Measurements from ENCODE around the gene TRPM3. TPM values are rescaled to one million over a fixed set of nuclear protein-coding genes. Genes with fewer than 3 reads are reported as not detected.

Gene TRPM3
- total and polyA plus RNA-seq, 2 of the 13 experiments (the other 11 are each of a cell fraction or from before 2014, with no cell fraction given): not detected

DNA sequence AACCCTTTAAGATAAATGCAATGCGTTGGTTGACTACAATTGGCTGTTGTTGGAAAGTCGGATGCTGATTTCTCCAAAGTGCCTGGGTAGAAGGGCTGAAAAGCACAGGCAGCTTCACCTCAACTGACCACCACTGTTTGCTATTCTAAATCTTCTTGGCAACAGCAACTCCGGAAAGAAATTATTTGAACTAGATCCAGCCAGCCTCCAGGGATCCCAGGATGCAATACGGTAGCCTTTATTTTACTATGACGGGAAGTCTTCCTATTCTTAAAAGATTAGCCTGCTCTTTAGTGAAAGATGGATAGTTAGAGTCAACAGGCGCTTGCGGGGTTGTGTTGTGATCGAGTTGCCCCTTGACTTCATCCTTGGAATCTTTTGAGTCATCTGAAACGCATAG is 628.4 kb downstream of the TRPM3 start:
- BruUV-seq (replicated peaks): no TSS peak
- Histone ChIP-seq H4K20me1 (ENCODE audit: insufficient read depth, low read length) (no peaks in the 10 kb centered on the region), H3K27me3 (ENCODE audit: control insufficient read depth in 1 of 2, insufficient read depth in 2 of 2, low read length in 2 of 2) (peaks cover 1 to 5% of the 10 kb centered on the region in 2 experiments; a peak in 3 of 5 replicates), H3K4me1 (ENCODE audit: insufficient read depth, low read length) (no peaks in the 10 kb centered on the region), H2AFZ (ENCODE audit: low read length) (no peak overlapping the region), H3K9me3 (ENCODE audit: low read length) (no peaks in the 10 kb centered on the region), H3K79me2 (ENCODE audit: insufficient read depth, low read length) (no peaks in the 10 kb centered on the region), H3K9ac (ENCODE audit: insufficient read depth, low read depth, low read length) (no peak overlapping the region), H3K4me2 (ENCODE audit: low read depth, low read length) (no peak overlapping the region), H3K36me3 (replicated peaks in 1 of 2; ENCODE audit: control insufficient read depth in 1 of 2, insufficient read depth in 2 of 2, low read length in 2 of 2) (no peaks in the 10 kb centered on the region), H3K4me3 (replicated peaks in 1 of 3; ENCODE audit: insufficient read depth in 1 of 3, low read depth in 2 of 3, low read length in 3 of 3) (no peak overlapping the region), H3K27ac (ENCODE audit: extremely low read length, insufficient read depth, low read length) (no peak overlapping the region)
- in situ Hi-C loops (cut with HindIII; ENCODE audit: extremely low pct_ligation_motif_present, low pct_unique_long_range_greater_than_20kb): no loop called here
- POLR2A ChIA-PET: no interaction called here
- CTCF ChIA-PET (ENCODE audit: low intra/inter-chr PET ratio, low total read pairs): no interaction called here
- no peak for ATAC-seq
- WGBS (ENCODE audit: low lambda C conversion rate): 43% methylated on average over 9 of the region's 9 CpGs
- DNase-seq (ENCODE audit: low spot score): no peak
- no peak for FAIRE-seq
- intact Hi-C loops (cut with micrococcal nuclease; ENCODE audit: unreplicated experiment): no loop called here
- no peak for TF ChIP-seq MAFK (conservative IDR thresholded peaks at IDR 0.05 in 1 of 2, IDR thresholded peaks at IDR 0.05 in 1 of 2; ENCODE audit: low read length in 2 of 2)
- TF ChIP-seq SMAD1 (CRISPR knock-in tag; IDR thresholded peaks at IDR 0.05; ENCODE audit: borderline replicate concordance, low read depth): no peak
- no peak for TF ChIP-seq ZBTB8A (CRISPR knock-in tag; IDR thresholded peaks at IDR 0.05; ENCODE audit: borderline replicate concordance, low read depth)
- no peak for TF ChIP-seq KMT2B (CRISPR knock-in tag; IDR thresholded peaks at IDR 0.05)
- no peak for TF ChIP-seq ZNF317 (CRISPR knock-in tag; IDR thresholded peaks at IDR 0.05)
- TF ChIP-seq IRX3 (CRISPR knock-in tag; IDR thresholded peaks at IDR 0.05; ENCODE audit: borderline replicate concordance, low read depth): no peak
- TF ChIP-seq, protein P1, sequence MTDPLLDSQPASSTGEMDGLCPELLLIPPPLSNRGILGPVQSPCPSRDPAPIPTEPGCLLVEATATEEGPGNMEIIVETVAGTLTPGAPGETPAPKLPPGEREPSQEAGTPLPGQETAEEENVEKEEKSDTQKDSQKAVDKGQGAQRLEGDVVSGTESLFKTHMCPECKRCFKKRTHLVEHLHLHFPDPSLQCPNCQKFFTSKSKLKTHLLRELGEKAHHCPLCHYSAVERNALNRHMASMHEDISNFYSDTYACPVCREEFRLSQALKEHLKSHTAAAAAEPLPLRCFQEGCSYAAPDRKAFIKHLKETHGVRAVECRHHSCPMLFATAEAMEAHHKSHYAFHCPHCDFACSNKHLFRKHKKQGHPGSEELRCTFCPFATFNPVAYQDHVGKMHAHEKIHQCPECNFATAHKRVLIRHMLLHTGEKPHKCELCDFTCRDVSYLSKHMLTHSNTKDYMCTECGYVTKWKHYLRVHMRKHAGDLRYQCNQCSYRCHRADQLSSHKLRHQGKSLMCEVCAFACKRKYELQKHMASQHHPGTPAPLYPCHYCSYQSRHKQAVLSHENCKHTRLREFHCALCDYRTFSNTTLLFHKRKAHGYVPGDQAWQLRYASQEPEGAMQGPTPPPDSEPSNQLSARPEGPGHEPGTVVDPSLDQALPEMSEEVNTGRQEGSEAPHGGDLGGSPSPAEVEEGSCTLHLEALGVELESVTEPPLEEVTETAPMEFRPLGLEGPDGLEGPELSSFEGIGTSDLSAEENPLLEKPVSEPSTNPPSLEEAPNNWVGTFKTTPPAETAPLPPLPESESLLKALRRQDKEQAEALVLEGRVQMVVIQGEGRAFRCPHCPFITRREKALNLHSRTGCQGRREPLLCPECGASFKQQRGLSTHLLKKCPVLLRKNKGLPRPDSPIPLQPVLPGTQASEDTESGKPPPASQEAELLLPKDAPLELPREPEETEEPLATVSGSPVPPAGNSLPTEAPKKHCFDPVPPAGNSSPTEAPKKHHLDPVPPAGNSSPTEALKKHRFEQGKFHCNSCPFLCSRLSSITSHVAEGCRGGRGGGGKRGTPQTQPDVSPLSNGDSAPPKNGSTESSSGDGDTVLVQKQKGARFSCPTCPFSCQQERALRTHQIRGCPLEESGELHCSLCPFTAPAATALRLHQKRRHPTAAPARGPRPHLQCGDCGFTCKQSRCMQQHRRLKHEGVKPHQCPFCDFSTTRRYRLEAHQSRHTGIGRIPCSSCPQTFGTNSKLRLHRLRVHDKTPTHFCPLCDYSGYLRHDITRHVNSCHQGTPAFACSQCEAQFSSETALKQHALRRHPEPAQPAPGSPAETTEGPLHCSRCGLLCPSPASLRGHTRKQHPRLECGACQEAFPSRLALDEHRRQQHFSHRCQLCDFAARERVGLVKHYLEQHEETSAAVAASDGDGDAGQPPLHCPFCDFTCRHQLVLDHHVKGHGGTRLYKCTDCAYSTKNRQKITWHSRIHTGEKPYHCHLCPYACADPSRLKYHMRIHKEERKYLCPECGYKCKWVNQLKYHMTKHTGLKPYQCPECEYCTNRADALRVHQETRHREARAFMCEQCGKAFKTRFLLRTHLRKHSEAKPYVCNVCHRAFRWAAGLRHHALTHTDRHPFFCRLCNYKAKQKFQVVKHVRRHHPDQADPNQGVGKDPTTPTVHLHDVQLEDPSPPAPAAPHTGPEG (CRISPR knock-in tag; IDR thresholded peaks at IDR 0.05): no peak
- TF ChIP-seq ZKSCAN8 (CRISPR knock-in tag; IDR thresholded peaks at IDR 0.05; ENCODE audit: borderline replicate concordance): no peak
- TF ChIP-seq, protein P2, sequence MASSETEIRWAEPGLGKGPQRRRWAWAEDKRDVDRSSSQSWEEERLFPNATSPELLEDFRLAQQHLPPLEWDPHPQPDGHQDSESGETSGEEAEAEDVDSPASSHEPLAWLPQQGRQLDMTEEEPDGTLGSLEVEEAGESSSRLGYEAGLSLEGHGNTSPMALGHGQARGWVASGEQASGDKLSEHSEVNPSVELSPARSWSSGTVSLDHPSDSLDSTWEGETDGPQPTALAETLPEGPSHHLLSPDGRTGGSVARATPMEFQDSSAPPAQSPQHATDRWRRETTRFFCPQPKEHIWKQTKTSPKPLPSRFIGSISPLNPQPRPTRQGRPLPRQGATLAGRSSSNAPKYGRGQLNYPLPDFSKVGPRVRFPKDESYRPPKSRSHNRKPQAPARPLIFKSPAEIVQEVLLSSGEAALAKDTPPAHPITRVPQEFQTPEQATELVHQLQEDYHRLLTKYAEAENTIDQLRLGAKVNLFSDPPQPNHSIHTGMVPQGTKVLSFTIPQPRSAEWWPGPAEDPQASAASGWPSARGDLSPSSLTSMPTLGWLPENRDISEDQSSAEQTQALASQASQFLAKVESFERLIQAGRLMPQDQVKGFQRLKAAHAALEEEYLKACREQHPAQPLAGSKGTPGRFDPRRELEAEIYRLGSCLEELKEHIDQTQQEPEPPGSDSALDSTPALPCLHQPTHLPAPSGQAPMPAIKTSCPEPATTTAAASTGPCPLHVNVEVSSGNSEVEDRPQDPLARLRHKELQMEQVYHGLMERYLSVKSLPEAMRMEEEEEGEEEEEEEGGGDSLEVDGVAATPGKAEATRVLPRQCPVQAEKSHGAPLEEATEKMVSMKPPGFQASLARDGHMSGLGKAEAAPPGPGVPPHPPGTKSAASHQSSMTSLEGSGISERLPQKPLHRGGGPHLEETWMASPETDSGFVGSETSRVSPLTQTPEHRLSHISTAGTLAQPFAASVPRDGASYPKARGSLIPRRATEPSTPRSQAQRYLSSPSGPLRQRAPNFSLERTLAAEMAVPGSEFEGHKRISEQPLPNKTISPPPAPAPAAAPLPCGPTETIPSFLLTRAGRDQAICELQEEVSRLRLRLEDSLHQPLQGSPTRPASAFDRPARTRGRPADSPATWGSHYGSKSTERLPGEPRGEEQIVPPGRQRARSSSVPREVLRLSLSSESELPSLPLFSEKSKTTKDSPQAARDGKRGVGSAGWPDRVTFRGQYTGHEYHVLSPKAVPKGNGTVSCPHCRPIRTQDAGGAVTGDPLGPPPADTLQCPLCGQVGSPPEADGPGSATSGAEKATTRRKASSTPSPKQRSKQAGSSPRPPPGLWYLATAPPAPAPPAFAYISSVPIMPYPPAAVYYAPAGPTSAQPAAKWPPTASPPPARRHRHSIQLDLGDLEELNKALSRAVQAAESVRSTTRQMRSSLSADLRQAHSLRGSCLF (CRISPR knock-in tag; IDR thresholded peaks at IDR 0.05; ENCODE audit: borderline replicate concordance): no peak
- no peak for TF ChIP-seq IRF2 (CRISPR knock-in tag; IDR thresholded peaks at IDR 0.05)
- TF ChIP-seq U2AF1 (optimal IDR thresholded peaks at IDR 0.05; ENCODE audit: low read depth, low read length): no peak
- TF ChIP-seq RNF2 (conservative IDR thresholded peaks at IDR 0.05; ENCODE audit: low read depth): no peak
- no peak for TF ChIP-seq MED8 (CRISPR knock-in tag; IDR thresholded peaks at IDR 0.05; ENCODE audit: insufficient replicate concordance)
- no peak for TF ChIP-seq YEATS4 (CRISPR knock-in tag; IDR thresholded peaks at IDR 0.05; ENCODE audit: borderline replicate concordance)
- no peak for TF ChIP-seq GZF1 (CRISPR knock-in tag; IDR thresholded peaks at IDR 0.05)
- TF ChIP-seq TEAD2 (CRISPR knock-in tag; IDR thresholded peaks at IDR 0.05): no peak

All from HepG2 (cell line).